Stimulated activated CD8-positive, alpha-beta memory T cell treated with anti-CD3 and anti-CD28 coated beads, Interleukin-12 subunit alpha, Interleukin-12 subunit beta, amount 100 ng/mL, for 1 hour (primary cell): ENCODE data around the gene FIBCD1.

ENCODE experiments used
- DNase-seq: peaks from one replicate; pipeline ENCODE4 v3.0.0-alpha.2; 2020; ENCODE audit warnings: low read depth

The FIBCD1 gene

GRCh38 chr9:130894546-130894945, 44.5 kb downstream of the FIBCD1 start:
- DNase-seq: no peak

GRCh38 chr9:130893341-130894101, 45.5 kb downstream of the FIBCD1 start:
- no peak for DNase-seq

GRCh38 chr9:130892477-130893304, 46.4 kb downstream of the FIBCD1 start:
- DNase-seq: no peak

- DNase-seq: no peak
Observed at GRCh38 chr9:130891688-130892476, 47.2 kb downstream of the FIBCD1 start.

- DNase-seq: no peak
Observed at GRCh38 chr9:130890870-130891687, 48.0 kb downstream of the FIBCD1 start.

- no peak for DNase-seq
Observed at GRCh38 chr9:130890124-130890523, 48.9 kb downstream of the FIBCD1 start.

- no peak for DNase-seq
Observed at GRCh38 chr9:130888146-130888885, 50.7 kb downstream of the FIBCD1 start.

- no peak for DNase-seq
Observed at GRCh38 chr9:130887494-130888144, 51.4 kb downstream of the FIBCD1 start.

GRCh38 chr9:130886981-130887380, 52.1 kb downstream of the FIBCD1 start:
- DNase-seq: no peak

- no peak for DNase-seq
Observed at GRCh38 chr9:130885484-130886375, 53.3 kb downstream of the FIBCD1 start.

GRCh38 chr9:130884542-130885483, 54.2 kb downstream of the FIBCD1 start:
- no peak for DNase-seq

GRCh38 chr9:130884111-130884531, 54.9 kb downstream of the FIBCD1 start:
- DNase-seq: no peak

GRCh38 chr9:130883479-130883878, 55.6 kb downstream of the FIBCD1 start:
- DNase-seq: no peak

GRCh38 chr9:130882696-130883225, 56.3 kb downstream of the FIBCD1 start:
- DNase-seq: no peak

GRCh38 chr9:130881516-130881915, 57.5 kb downstream of the FIBCD1 start:
- DNase-seq: no peak

GRCh38 chr9:130880599-130881220, 58.3 kb downstream of the FIBCD1 start:
- no peak for DNase-seq

GRCh38 chr9:130879863-130880411, 59.1 kb downstream of the FIBCD1 start:
- no peak for DNase-seq
